ENCODE results near the gene SCAMP4. TPM values are rescaled to one million over a fixed set of nuclear protein-coding genes. Genes with fewer than 3 reads are reported as not detected.
"Not testable (repeated sequence)": the region's sequence is repeated elsewhere in the genome, so short reads cannot be mapped to it uniquely, and the experiment has no call there.

Gene SCAMP4
- total RNA-seq, 2 experiments from 2014 or later, result 21.3 to 49.9 TPM

DNA sequence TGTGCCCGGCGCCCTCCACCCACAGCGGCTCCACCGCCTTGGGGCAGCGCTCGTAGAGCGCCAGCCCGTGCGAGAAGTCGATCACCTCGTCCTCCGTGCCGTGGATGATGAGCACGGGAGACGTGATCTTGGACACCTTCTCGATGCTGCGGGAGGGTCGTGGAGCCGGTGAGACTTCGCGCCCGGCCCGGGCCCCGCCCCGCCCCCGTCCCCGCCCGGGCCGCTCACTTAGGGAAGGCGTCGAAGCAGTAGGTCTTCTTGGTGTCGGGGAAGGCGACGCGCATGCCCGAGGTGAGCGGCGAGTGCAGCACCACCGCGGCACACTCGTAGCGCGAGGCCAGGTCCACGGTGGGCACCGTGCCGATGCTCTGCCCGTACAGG lies 27.9 kb upstream of the SCAMP4 start:
- POLR2A ChIA-PET; CTCF ChIA-PET (ENCODE audit: unreplicated experiment); H3K9me2 ChIP-seq (ENCODE audit: insufficient read depth, low read length); intact Hi-C loops (cut with micrococcal nuclease; ENCODE audit: unreplicated experiment); H2AFZ ChIP-seq (ENCODE audit: low read length); H3K4me2 ChIP-seq (ENCODE audit: low read length); BruUV-seq (replicated peaks); H3K9me3 ChIP-seq (ENCODE audit: low read length); DNase-seq (ENCODE audit: low spot score); H3K27ac ChIP-seq (ENCODE audit: low read depth, low read length, poor library complexity, severe bottlenecking); H3K4me3 ChIP-seq (ENCODE audit: low read depth, low read length, poor library complexity, severe bottlenecking): not testable (repeated sequence)
- H3K36me3 ChIP-seq (ENCODE audit: insufficient read depth, low read length), result peaks cover 33% of the 10 kb centered on the region
- peaks cover 26% of the 10 kb centered on the region for H3K4me1 ChIP-seq (ENCODE audit: insufficient read depth, low read length, poor library complexity, severe bottlenecking)
- H3K79me2 ChIP-seq (ENCODE audit: insufficient read depth, low read depth, low read length), result peaks cover 44% of the 10 kb centered on the region
- H4K20me1 ChIP-seq (ENCODE audit: insufficient read depth, low read length), result peaks cover 13% of the 10 kb centered on the region

DNA sequence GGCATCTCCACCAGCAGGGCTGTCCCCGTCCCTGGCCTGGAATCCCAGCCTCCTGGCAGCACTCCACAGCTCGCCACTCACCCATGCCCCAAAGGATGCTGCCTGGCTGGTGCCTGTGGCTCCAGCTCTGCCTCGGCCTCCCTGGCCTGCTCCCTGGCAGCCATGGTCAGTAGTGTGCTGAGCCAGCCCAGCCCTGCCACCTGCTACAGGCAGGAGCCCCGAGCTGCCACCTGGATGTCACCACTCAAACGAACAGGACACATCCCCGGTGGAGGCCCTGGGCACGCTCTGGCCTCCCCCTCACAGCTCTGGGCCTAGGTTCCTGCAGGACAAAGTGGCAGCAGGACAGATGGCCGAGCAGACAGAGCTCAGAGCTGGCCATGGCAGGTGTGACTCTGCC lies 26.6 kb upstream of the SCAMP4 start:
- H4K20me1 ChIP-seq (ENCODE audit: insufficient read depth, low read length), result peaks cover 13% of the 10 kb centered on the region
- H3K79me2 ChIP-seq (ENCODE audit: insufficient read depth, low read depth, low read length), result peaks cover 44% of the 10 kb centered on the region
- intact Hi-C loops (cut with micrococcal nuclease; ENCODE audit: unreplicated experiment), result not testable (repeated sequence)

DNA sequence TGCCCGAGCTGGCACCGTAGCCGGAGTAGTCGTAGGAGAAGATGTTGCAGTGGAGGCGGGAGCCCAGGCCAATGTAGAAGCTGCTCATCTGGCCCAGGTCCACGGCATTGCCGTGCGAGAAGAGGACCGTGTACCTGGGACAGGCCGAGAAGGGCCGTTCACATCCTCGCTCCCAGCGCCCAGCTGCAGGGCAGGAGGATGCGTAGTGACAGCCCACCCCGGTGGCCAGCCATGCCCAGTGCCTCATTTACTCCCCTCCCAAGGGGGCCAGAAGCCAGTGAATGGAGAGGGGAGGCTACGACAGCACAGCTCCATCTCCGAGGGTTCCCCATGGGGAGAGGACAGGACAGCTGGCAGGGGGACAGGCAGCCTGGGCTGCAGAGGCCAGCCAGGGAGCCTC lies 25.2 kb upstream of the SCAMP4 start:
- intact Hi-C loops (cut with micrococcal nuclease; ENCODE audit: unreplicated experiment); POLR2A ChIA-PET; BruUV-seq (replicated peaks); H3K9me2 ChIP-seq (ENCODE audit: insufficient read depth, low read length); DNase-seq (ENCODE audit: low spot score); H3K9me3 ChIP-seq (ENCODE audit: low read length); H3K27ac ChIP-seq (ENCODE audit: low read depth, low read length, poor library complexity, severe bottlenecking); H3K4me2 ChIP-seq (ENCODE audit: low read length); H4K20me1 ChIP-seq (ENCODE audit: insufficient read depth, low read length); H3K4me3 ChIP-seq (ENCODE audit: low read depth, low read length, poor library complexity, severe bottlenecking); CTCF ChIA-PET (ENCODE audit: unreplicated experiment); H2AFZ ChIP-seq (ENCODE audit: low read length): not testable (repeated sequence)
- peaks cover 32% of the 10 kb centered on the region for H3K4me1 ChIP-seq (ENCODE audit: insufficient read depth, low read length, poor library complexity, severe bottlenecking)
- H3K36me3 ChIP-seq (ENCODE audit: insufficient read depth, low read length), result peaks cover 11% of the 10 kb centered on the region; the same call in 1 of the 2 replicates
- peaks cover 44% of the 10 kb centered on the region for H3K79me2 ChIP-seq (ENCODE audit: insufficient read depth, low read depth, low read length)

More for the DNA sequence above, 26.6 kb upstream of the SCAMP4 start:
- DNase-seq (ENCODE audit: low spot score); H3K9me3 ChIP-seq (ENCODE audit: low read length); CTCF ChIA-PET (ENCODE audit: unreplicated experiment); H3K9me2 ChIP-seq (ENCODE audit: insufficient read depth, low read length); H3K27ac ChIP-seq (ENCODE audit: low read depth, low read length, poor library complexity, severe bottlenecking); H3K4me2 ChIP-seq (ENCODE audit: low read length); POLR2A ChIA-PET; H3K4me3 ChIP-seq (ENCODE audit: low read depth, low read length, poor library complexity, severe bottlenecking); BruUV-seq (replicated peaks); H2AFZ ChIP-seq (ENCODE audit: low read length): not testable (repeated sequence)
- Histone ChIP-seq H3K36me3 (ENCODE audit: insufficient read depth, low read length) (peaks cover 20% of the 10 kb centered on the region), H3K4me1 (ENCODE audit: insufficient read depth, low read length, poor library complexity, severe bottlenecking) (peaks cover 35% of the 10 kb centered on the region)

DNA sequence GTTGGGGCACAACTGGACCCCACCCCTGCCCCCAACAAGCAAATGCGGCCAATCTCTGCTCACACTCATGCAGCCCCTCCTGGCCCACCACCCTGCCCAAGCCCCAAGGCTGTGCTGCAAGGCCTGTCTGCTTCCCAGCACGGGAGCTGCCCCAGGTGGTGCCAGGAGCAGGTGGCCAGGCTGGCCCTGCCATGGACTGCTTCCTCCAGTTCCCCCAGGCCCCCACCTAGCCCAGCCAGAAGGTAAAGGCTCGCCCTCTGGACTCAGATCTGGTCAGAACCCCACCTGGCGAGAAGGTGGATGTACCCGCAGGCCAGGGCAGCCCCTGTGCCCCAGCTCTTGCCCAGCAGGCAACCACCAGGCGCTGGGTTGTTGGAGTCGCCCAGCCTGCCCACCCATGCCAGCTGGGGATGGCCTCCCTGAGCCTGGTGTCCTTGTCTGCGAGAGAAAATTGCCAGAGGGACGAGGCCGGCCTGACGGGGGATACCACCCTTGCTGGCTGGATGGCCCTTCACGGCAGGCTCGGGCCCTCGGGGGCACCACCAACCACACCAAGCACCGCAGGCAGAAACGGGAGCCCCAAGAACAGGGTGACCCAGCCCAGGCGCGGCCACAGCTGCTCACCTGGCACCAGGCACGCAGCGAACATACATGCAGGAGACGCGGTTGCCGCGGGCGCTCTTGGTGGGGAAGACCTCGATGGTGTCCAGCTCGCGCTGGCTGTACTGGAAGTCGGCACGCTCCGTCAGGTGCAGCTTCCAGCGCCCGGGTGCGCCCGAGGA lies 24.4 kb upstream of the SCAMP4 start:
- TF ChIP-seq EZH2phosphoT487 (IDR thresholded peaks at IDR 0.05; ENCODE audit: borderline replicate concordance, low read depth, low read length), result no peak
- TF ChIP-seq, protein P1, sequence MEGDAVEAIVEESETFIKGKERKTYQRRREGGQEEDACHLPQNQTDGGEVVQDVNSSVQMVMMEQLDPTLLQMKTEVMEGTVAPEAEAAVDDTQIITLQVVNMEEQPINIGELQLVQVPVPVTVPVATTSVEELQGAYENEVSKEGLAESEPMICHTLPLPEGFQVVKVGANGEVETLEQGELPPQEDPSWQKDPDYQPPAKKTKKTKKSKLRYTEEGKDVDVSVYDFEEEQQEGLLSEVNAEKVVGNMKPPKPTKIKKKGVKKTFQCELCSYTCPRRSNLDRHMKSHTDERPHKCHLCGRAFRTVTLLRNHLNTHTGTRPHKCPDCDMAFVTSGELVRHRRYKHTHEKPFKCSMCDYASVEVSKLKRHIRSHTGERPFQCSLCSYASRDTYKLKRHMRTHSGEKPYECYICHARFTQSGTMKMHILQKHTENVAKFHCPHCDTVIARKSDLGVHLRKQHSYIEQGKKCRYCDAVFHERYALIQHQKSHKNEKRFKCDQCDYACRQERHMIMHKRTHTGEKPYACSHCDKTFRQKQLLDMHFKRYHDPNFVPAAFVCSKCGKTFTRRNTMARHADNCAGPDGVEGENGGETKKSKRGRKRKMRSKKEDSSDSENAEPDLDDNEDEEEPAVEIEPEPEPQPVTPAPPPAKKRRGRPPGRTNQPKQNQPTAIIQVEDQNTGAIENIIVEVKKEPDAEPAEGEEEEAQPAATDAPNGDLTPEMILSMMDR (conservative IDR thresholded peaks at IDR 0.05; ENCODE audit: low read length), result no peak
- DNase-seq (ENCODE audit: low spot score), result no peak
- BruUV-seq (replicated peaks), result no TSS peak
- H3K9me2 ChIP-seq (ENCODE audit: insufficient read depth, low read length), result no peaks in the 10 kb centered on the region
- no peak overlapping the region for H3K4me3 ChIP-seq (ENCODE audit: low read depth, low read length, poor library complexity, severe bottlenecking)
- CTCF ChIA-PET (ENCODE audit: unreplicated experiment), result no interaction called here
- peaks cover 36% of the 10 kb centered on the region for H3K79me2 ChIP-seq (ENCODE audit: insufficient read depth, low read depth, low read length)
- H3K36me3 ChIP-seq (ENCODE audit: insufficient read depth, low read length), result peaks cover 6% of the 10 kb centered on the region; the same call in 1 of the 2 replicates
- POLR2A ChIA-PET, result no interaction called here
- H2AFZ ChIP-seq (ENCODE audit: low read length), result no peak overlapping the region
- peaks cover 32% of the 10 kb centered on the region for H3K4me1 ChIP-seq (ENCODE audit: insufficient read depth, low read length, poor library complexity, severe bottlenecking)
- H3K27ac ChIP-seq (ENCODE audit: low read depth, low read length, poor library complexity, severe bottlenecking), result no peak overlapping the region
- H3K4me2 ChIP-seq (ENCODE audit: low read length), result no peak overlapping the region
- no peaks in the 10 kb centered on the region for H3K9me3 ChIP-seq (ENCODE audit: low read length)
- 0 out of 2 replicates have a peak, but pooled peaks cover 5% of the 10 kb centered on the region for H4K20me1 ChIP-seq (ENCODE audit: insufficient read depth, low read length)
- intact Hi-C loops (cut with micrococcal nuclease; ENCODE audit: unreplicated experiment), result no loop called here

DNA sequence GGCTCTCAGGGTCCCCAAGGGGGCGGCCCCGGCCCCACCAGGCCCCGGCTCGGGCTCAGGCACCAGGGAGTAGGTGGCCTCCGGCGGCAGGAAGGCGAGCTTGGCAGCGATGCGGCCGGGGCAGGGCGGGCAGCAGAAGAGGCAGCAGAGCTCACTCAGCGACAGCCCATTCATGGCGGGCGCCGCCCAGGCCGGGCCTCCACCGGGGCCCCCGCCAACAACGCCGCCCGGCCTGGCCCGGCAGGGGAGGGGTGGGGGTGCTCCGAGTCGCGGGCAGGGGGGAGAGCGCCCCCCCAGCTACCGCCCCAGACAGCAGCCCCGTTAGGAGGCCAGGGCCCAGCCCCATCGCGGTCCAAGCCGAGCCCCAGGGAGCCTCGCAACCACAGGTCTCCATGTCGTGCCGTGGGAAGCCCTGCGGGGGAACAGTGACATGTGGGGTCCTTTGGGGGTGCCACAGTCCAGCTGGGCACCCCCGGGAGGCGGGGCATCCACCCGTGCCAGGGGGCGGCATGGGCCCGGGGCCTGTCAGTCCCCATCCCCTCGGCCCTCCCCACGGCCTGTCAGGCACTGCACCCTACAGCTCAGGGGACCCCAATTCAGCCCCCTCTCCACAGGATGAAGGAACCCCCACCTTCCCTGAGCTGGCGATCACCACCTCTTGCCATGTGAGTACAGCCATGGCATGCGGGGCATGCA lies 23.7 kb upstream of the SCAMP4 start:
- Histone ChIP-seq H3K4me2 (ENCODE audit: low read length) (peak overlapping the region; percentile 98), H3K27ac (ENCODE audit: low read depth, low read length, poor library complexity, severe bottlenecking) (peak overlapping the region; percentile 71), H3K4me1 (ENCODE audit: insufficient read depth, low read length, poor library complexity, severe bottlenecking) (peaks cover 27% of the 10 kb centered on the region), H3K79me2 (ENCODE audit: insufficient read depth, low read depth, low read length) (peaks cover 35% of the 10 kb centered on the region), H3K4me3 (ENCODE audit: low read depth, low read length, poor library complexity, severe bottlenecking) (peak overlapping the region; percentile 98)
- BruUV-seq (replicated peaks); DNase-seq (ENCODE audit: low spot score); H3K9me3 ChIP-seq (ENCODE audit: low read length); H4K20me1 ChIP-seq (ENCODE audit: insufficient read depth, low read length); H3K9me2 ChIP-seq (ENCODE audit: insufficient read depth, low read length); POLR2A ChIA-PET; CTCF ChIA-PET (ENCODE audit: unreplicated experiment); H3K36me3 ChIP-seq (ENCODE audit: insufficient read depth, low read length); H2AFZ ChIP-seq (ENCODE audit: low read length): not testable (repeated sequence)
- intact Hi-C loops (cut with micrococcal nuclease; ENCODE audit: unreplicated experiment), result loop anchor here (2.0 kb wide), 1 partner anchor 17 kb away; no protein-coding TSS in a partner anchor

All from OCI-LY7 (cell line).